Measurements from ENCODE around the gene DPEP3.
"Not testable (repeated sequence)": the region's sequence is repeated elsewhere in the genome, so short reads cannot be mapped to it uniquely, and the experiment has no call there.

The DPEP3 gene

GRCh38 chr16:67939507-67940445 is 40.5 kb downstream of the DPEP3 start:
- Histone ChIP-seq H3K36me3 (peaks cover 25 to 44% (median 30%) of the 10 kb centered on the region in 3 donors), H3K27ac (no peak overlapping the region), H3K9me3 (no peaks in the 10 kb centered on the region), H3K27me3 (no peaks in the 10 kb centered on the region), H3K4me1 (peaks cover 0 to 36% (median 29%) of the 10 kb centered on the region in 4 donors), H3K4me3 (no peak overlapping the region)
- intact Hi-C loops (cut with DNase I; ENCODE audit: low total_unique reads), result no loop called here
- peak in 1 of 2 donors; percentile 51 for DNase-seq
- TF ChIP-seq, protein P1, sequence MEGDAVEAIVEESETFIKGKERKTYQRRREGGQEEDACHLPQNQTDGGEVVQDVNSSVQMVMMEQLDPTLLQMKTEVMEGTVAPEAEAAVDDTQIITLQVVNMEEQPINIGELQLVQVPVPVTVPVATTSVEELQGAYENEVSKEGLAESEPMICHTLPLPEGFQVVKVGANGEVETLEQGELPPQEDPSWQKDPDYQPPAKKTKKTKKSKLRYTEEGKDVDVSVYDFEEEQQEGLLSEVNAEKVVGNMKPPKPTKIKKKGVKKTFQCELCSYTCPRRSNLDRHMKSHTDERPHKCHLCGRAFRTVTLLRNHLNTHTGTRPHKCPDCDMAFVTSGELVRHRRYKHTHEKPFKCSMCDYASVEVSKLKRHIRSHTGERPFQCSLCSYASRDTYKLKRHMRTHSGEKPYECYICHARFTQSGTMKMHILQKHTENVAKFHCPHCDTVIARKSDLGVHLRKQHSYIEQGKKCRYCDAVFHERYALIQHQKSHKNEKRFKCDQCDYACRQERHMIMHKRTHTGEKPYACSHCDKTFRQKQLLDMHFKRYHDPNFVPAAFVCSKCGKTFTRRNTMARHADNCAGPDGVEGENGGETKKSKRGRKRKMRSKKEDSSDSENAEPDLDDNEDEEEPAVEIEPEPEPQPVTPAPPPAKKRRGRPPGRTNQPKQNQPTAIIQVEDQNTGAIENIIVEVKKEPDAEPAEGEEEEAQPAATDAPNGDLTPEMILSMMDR (IDR thresholded peaks at IDR 0.05), result no peak

DNA sequence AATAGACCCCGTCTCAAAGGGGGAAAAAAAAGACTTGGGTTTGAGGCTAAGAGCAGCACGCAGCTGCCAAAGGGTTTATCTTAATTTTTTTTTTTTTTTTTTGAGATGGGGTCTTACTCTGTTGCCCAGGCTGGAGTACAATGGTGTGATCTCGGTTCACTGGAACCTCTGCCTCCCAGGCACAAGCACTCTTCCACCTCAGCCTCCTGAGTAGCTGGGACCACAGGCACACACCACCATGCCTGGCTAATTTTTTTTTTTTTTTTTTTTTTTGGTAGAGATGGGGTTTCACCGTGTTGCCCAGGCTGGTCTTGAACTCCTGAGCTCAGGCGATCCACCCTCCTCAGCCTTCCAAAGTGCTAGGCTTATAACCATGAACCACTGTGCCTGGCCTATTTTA is 42.6 kb downstream of the DPEP3 start:
- intact Hi-C loops (cut with DNase I; ENCODE audit: low total_unique reads); H3K9me3 ChIP-seq; H3K4me3 ChIP-seq; H3K27me3 ChIP-seq; DNase-seq: not testable (repeated sequence)
- H3K36me3 ChIP-seq, result peaks cover 18 to 38% (median 19%) of the 10 kb centered on the region in 3 donors
- H3K27ac ChIP-seq, result peak overlapping the region in 1 of 2 donors; percentile 88
- peaks cover 0 to 21% (median 19%) of the 10 kb centered on the region in 4 donors for H3K4me1 ChIP-seq

GRCh38 chr16:67936880-67937605 is 43.3 kb downstream of the DPEP3 start:
- Histone ChIP-seq H3K9me3 (no peaks in the 10 kb centered on the region), H3K27ac (peak overlapping the region; percentile 76 to 88), H3K4me1 (peaks cover 0 to 21% (median 19%) of the 10 kb centered on the region in 4 donors), H3K4me3 (peak overlapping the region; percentile 84 to 94), H3K36me3 (peaks cover 12 to 37% (median 13%) of the 10 kb centered on the region in 3 donors), H3K27me3 (no peaks in the 10 kb centered on the region)
- TF ChIP-seq, protein P1 (IDR thresholded peaks at IDR 0.05), result no peak
- intact Hi-C loops (cut with DNase I; ENCODE audit: low total_unique reads), result no loop called here
- DNase-seq, result peak in 1 of 2 donors; percentile 74

DNA sequence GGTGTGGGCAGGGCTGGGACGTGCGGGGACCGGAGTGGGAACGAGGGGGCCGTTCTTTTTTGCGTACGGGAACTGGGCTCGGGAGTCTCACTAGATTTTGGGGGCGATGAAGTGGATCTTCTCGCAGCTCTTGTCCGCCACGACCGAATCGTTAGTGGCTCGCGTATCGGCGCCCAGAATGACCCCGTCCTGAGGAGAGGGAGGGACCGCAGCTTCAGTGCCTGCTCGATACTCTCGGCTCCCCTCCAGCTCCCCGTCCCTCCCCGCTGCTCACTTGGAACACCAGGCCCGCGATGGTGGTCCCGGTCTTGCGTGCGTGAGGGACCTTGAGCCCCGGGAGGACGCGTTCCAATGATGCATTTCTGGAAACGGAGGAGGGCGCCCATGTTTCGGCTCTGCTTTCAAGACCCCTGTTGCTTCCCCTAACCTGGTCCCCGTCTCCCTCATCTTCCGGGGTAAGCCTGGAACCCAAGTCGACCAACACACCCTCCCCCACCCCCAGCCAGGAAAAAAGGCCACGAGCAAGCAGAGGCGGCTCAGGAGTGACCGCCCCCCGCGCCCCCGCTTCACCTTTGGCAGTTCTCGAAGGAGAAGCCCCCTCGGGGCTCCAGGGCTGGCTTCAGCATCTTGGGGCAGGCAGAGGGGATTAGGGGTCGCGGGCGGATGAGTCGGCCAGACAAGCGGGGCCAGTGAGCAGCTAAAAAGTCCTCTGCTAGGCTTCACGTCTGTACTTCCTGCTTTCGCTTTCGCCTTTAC is 44.0 kb downstream of the DPEP3 start, which contains the start of gene PSMB10:
PSMB10 (minus strand) TSS at position 727 of the 756 bp plus-strand sequence; CDS start at position 626, 101 bp downstream.
- no peaks in the 10 kb centered on the region for H3K27me3 ChIP-seq
- intact Hi-C loops (cut with DNase I; ENCODE audit: low total_unique reads), result no loop called here
- peak in 1 of 2 donors; percentile 51 for DNase-seq
- H3K27ac ChIP-seq, result peak within 1 kb of the TSS; percentile 76 to 88
- peaks cover 11 to 36% (median 17%) of the 10 kb centered on the region in 3 donors for H3K36me3 ChIP-seq
- TF ChIP-seq, protein P1 (IDR thresholded peaks at IDR 0.05), result no peak
- H3K9me3 ChIP-seq, result no peaks in the 10 kb centered on the region
- peaks cover 0 to 21% (median 19%) of the 10 kb centered on the region in 4 donors for H3K4me1 ChIP-seq
- peak within 1 kb of the TSS; percentile 84 to 94 for H3K4me3 ChIP-seq

DNA sequence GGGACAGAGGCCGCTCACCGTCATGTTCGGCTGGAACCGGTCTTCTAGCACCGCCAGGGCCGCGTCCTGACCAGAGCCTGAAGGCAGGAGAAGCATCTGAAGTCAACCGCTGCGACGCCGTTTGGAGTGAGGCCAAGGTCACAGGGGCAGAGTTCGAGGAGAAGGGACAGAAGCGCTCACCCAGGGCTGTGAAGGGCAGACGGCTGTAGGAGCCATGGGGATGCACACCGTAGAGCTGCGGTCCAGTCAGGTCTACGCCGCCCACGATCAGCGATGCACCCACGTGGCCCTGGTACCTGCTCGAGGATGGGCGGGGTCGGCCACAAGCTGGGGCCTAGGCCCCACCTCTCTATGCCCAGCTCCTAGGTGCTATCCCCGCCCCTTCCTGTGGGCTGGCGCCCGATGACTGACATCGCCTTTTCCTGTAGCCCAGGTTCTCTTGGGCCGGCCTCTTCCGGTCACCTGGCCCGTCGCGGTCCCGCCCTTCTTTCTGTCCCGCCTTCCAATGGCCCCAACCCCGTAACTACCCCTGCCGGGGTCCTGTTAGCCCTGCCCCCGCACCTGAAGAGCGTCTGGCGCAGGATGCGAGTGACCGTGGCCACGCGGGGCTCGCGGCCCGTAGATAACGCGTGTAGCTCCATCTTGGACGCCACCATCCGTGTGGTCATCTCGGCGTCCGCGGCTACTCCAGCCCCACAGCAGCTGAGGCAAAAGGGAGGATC is 44.7 kb downstream of the DPEP3 start:
- TF ChIP-seq, protein P1 (IDR thresholded peaks at IDR 0.05), result no peak
- intact Hi-C loops (cut with DNase I; ENCODE audit: low total_unique reads), result no loop called here

More for the DNA sequence above, 44.7 kb downstream of the DPEP3 start:
- Histone ChIP-seq H3K27me3 (no peaks in the 10 kb centered on the region), H3K9me3 (no peaks in the 10 kb centered on the region), H3K4me1 (peaks cover 0 to 21% (median 19%) of the 10 kb centered on the region in 4 donors), H3K27ac (peak overlapping the region; percentile 76 to 88), H3K4me3 (peak overlapping the region; percentile 84 to 94), H3K36me3 (peaks cover 8 to 43% (median 22%) of the 10 kb centered on the region in 3 donors)
- DNase-seq, result peak; percentile 95 to 97

Data from tibial artery (tissue), 4 donors.